ENCODE results near the gene ZNF668. TPM values are rescaled to one million over a fixed set of nuclear protein-coding genes. Genes with fewer than 3 reads are reported as not detected.

ZNF668 gene
- total and polyA plus RNA-seq, 4 donors, result 0.92 to 4.8 (median 3.9) TPM

- TF ChIP-seq YY1 (IDR thresholded peaks at IDR 0.05) (no peak), RAD21 (IDR thresholded peaks at IDR 0.05) (no peak), HNF4A (conservative IDR thresholded peaks at IDR 0.05) (no peak), GABPA (IDR thresholded peaks at IDR 0.05 in 1 of 2, conservative IDR thresholded peaks at IDR 0.05 in 1 of 2) (no peak)
- TF ChIP-seq, protein P1, sequence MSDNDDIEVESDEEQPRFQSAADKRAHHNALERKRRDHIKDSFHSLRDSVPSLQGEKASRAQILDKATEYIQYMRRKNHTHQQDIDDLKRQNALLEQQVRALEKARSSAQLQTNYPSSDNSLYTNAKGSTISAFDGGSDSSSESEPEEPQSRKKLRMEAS (IDR thresholded peaks at IDR 0.05), result no peak
- TF ChIP-seq, protein P2, sequence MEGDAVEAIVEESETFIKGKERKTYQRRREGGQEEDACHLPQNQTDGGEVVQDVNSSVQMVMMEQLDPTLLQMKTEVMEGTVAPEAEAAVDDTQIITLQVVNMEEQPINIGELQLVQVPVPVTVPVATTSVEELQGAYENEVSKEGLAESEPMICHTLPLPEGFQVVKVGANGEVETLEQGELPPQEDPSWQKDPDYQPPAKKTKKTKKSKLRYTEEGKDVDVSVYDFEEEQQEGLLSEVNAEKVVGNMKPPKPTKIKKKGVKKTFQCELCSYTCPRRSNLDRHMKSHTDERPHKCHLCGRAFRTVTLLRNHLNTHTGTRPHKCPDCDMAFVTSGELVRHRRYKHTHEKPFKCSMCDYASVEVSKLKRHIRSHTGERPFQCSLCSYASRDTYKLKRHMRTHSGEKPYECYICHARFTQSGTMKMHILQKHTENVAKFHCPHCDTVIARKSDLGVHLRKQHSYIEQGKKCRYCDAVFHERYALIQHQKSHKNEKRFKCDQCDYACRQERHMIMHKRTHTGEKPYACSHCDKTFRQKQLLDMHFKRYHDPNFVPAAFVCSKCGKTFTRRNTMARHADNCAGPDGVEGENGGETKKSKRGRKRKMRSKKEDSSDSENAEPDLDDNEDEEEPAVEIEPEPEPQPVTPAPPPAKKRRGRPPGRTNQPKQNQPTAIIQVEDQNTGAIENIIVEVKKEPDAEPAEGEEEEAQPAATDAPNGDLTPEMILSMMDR (IDR thresholded peaks at IDR 0.05; ENCODE audit: low read depth, low read length, missing input control), result no peak
Measured at GRCh38 chr16:31064882-31065461, 9.1 kb downstream of the ZNF668 start (continued).

DNA sequence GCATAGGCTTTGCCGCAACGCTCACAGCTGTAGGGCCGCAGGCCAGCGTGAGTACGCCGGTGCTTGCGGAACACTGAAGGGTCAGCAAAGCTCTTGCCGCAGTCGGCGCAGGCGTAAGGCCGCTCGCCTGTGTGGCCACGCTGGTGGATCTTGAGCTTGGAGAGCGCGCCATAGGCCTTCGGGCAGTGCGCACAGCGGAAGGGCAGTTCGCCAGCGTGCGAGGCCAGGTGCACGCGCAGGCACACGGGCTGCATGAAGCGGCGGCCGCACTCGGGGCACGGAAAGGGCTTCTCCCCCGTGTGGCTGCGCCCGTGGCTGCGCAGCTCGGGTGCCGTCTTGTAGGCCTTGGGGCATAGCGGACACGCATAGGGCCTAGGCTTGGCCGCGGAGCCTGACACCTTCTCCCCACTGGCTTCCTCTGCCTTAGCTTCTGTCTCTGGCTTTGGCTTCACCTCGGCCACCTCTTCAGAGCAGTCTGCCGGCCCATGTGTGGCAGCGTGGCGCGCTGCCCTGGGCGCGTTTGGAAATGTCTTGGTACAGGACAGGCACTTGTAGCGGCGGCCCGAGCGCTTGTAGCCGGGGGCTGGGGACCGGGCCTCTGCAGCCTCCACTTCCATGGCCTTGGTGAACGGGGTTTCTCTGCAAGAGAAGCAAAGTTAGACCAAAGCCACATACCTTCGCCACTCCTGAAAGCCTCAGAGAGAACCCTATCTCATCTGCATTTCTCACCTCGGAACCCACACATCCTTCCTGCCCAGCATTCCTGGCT is 10.0 kb downstream of the ZNF668 start:
- no peak overlapping the region for H3K27ac ChIP-seq (ENCODE audit: low read depth in 1 of 2, low read length in 2 of 2)
- H3K4me1 ChIP-seq (ENCODE audit: control insufficient read depth in 4 of 4, insufficient read depth in 4 of 4, low read length in 3 of 4), result no peaks in the 10 kb centered on the region
- H3K36me3 ChIP-seq (ENCODE audit: control insufficient read depth in 4 of 4, insufficient read depth in 3 of 4, low read depth in 1 of 4, low read length in 3 of 4), result peaks cover 0 to 14% (median 7%) of the 10 kb centered on the region in 4 donors
- 93% methylated on average over 56 of the region's 56 CpGs for WGBS
- H3K9me3 ChIP-seq (ENCODE audit: control insufficient read depth in 4 of 4, low read length in 3 of 4), result no peaks in the 10 kb centered on the region
- no peak for DNase-seq (ENCODE audit: low spot score)
- no peaks in the 10 kb centered on the region for H3K27me3 ChIP-seq (ENCODE audit: control insufficient read depth in 4 of 4, insufficient read depth in 4 of 4, low read length in 3 of 4)
- TF ChIP-seq, protein P1 (IDR thresholded peaks at IDR 0.05), result no peak
- TF ChIP-seq RAD21 (IDR thresholded peaks at IDR 0.05), result no peak
- TF ChIP-seq GABPA (IDR thresholded peaks at IDR 0.05 in 1 of 2, conservative IDR thresholded peaks at IDR 0.05 in 1 of 2), result no peak
- TF ChIP-seq EGR1 (IDR thresholded peaks at IDR 0.05; ENCODE audit: low read depth in 2 of 2), result no peak
- TF ChIP-seq HNF4A (conservative IDR thresholded peaks at IDR 0.05), result no peak
- TF ChIP-seq, protein P3, sequence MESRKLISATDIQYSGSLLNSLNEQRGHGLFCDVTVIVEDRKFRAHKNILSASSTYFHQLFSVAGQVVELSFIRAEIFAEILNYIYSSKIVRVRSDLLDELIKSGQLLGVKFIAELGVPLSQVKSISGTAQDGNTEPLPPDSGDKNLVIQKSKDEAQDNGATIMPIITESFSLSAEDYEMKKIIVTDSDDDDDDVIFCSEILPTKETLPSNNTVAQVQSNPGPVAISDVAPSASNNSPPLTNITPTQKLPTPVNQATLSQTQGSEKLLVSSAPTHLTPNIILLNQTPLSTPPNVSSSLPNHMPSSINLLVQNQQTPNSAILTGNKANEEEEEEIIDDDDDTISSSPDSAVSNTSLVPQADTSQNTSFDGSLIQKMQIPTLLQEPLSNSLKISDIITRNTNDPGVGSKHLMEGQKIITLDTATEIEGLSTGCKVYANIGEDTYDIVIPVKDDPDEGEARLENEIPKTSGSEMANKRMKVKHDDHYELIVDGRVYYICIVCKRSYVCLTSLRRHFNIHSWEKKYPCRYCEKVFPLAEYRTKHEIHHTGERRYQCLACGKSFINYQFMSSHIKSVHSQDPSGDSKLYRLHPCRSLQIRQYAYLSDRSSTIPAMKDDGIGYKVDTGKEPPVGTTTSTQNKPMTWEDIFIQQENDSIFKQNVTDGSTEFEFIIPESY (IDR thresholded peaks at IDR 0.05), result no peak
- no peak for TF ChIP-seq REST (IDR thresholded peaks at IDR 0.05)
- no peak for TF ChIP-seq ATF3 (IDR thresholded peaks at IDR 0.05)
- no peak for TF ChIP-seq JUND (IDR thresholded peaks at IDR 0.05)
- TF ChIP-seq TAF1 (conservative IDR thresholded peaks at IDR 0.05), result no peak
- no peak for TF ChIP-seq HNF4G (IDR thresholded peaks at IDR 0.05)
- no peak for TF ChIP-seq NR2F2 (IDR thresholded peaks at IDR 0.05)
- no peak for TF ChIP-seq SP1 (IDR thresholded peaks at IDR 0.05)
- no peak for TF ChIP-seq YY1 (IDR thresholded peaks at IDR 0.05)
- no peak for TF ChIP-seq RXRA (IDR thresholded peaks at IDR 0.05)
- no peak for TF ChIP-seq FOXA2 (IDR thresholded peaks at IDR 0.05)
- TF ChIP-seq, protein P2 (IDR thresholded peaks at IDR 0.05; ENCODE audit: low read depth, low read length, missing input control), result no peak
- no peak for TF ChIP-seq FOXA1 (IDR thresholded peaks at IDR 0.05)
- no peak overlapping the region for H3K9ac ChIP-seq (ENCODE audit: low read depth in 1 of 2, low read length in 2 of 2)
- H3K4me3 ChIP-seq (ENCODE audit: low read depth in 1 of 3, low read length in 3 of 3), result no peak overlapping the region

Measured in liver (tissue), 9 donors.